ENCODE measurements around the gene SCNN1B.
"Not testable (repeated sequence)": the region's sequence is repeated elsewhere in the genome, so short reads cannot be mapped to it uniquely, and the experiment has no call there.

The SCNN1B gene

GRCh38 chr16:23382279-23382678 is 80.2 kb downstream of the SCNN1B start:
- no peak for DNase-seq (ENCODE audit: insufficient read length, low spot score)
- FAIRE-seq = no peak
- no peak for TF ChIP-seq POLR2A (IDR thresholded peaks at IDR 0.05; ENCODE audit: low read depth, low read length)

GRCh38 chr16:23383881-23384280 is 81.8 kb downstream of the SCNN1B start:
- DNase-seq (ENCODE audit: insufficient read length, low spot score) (no peak), FAIRE-seq (no peak)
- TF ChIP-seq POLR2A (IDR thresholded peaks at IDR 0.05; ENCODE audit: low read depth, low read length) = no peak

GRCh38 chr16:23384878-23385277 is 82.8 kb downstream of the SCNN1B start:
- DNase-seq (ENCODE audit: insufficient read length, low spot score) = no peak
- no peak for TF ChIP-seq POLR2A (IDR thresholded peaks at IDR 0.05; ENCODE audit: low read depth, low read length)
- no peak for FAIRE-seq

- DNase-seq (ENCODE audit: insufficient read length, low spot score) (no peak), FAIRE-seq (no peak)
- no peak for TF ChIP-seq POLR2A (IDR thresholded peaks at IDR 0.05; ENCODE audit: low read depth, low read length)
These were observed 83.3 kb downstream of the SCNN1B start for GRCh38 chr16:23385441-23385840.

- FAIRE-seq = no peak
- no peak for DNase-seq (ENCODE audit: insufficient read length, low spot score)
- no peak for TF ChIP-seq POLR2A (IDR thresholded peaks at IDR 0.05; ENCODE audit: low read depth, low read length)
These were observed 85.6 kb downstream of the SCNN1B start for GRCh38 chr16:23387666-23388065.

- DNase-seq (ENCODE audit: insufficient read length, low spot score) (no peak), FAIRE-seq (no peak)
- no peak for TF ChIP-seq POLR2A (IDR thresholded peaks at IDR 0.05; ENCODE audit: low read depth, low read length)
These were observed 86.7 kb downstream of the SCNN1B start for GRCh38 chr16:23388786-23389185.

- TF ChIP-seq POLR2A (IDR thresholded peaks at IDR 0.05; ENCODE audit: low read depth, low read length) = no peak
- no peak for DNase-seq (ENCODE audit: insufficient read length, low spot score)
- FAIRE-seq = no peak
These were observed 87.1 kb downstream of the SCNN1B start for GRCh38 chr16:23389201-23389600.

- DNase-seq (ENCODE audit: insufficient read length, low spot score); FAIRE-seq: not testable (repeated sequence)
These were observed 87.8 kb downstream of the SCNN1B start for GRCh38 chr16:23389936-23390335.

GRCh38 chr16:23391381-23392222 is 89.5 kb downstream of the SCNN1B start:
- DNase-seq (ENCODE audit: insufficient read length, low spot score) (no peak), FAIRE-seq (no peak)
- TF ChIP-seq POLR2A (IDR thresholded peaks at IDR 0.05; ENCODE audit: low read depth, low read length) = no peak

- DNase-seq (ENCODE audit: insufficient read length, low spot score) (no peak), FAIRE-seq (no peak)
- TF ChIP-seq POLR2A (IDR thresholded peaks at IDR 0.05; ENCODE audit: low read depth, low read length) = no peak
These were observed 90.1 kb downstream of the SCNN1B start for GRCh38 chr16:23392223-23392600.

- FAIRE-seq (no peak), DNase-seq (ENCODE audit: insufficient read length, low spot score) (no peak)
- TF ChIP-seq POLR2A (IDR thresholded peaks at IDR 0.05; ENCODE audit: low read depth, low read length) = no peak
These were observed 92.2 kb downstream of the SCNN1B start for GRCh38 chr16:23394141-23394831.

- no peak for TF ChIP-seq POLR2A (IDR thresholded peaks at IDR 0.05; ENCODE audit: low read depth, low read length)
- FAIRE-seq (no peak), DNase-seq (ENCODE audit: insufficient read length, low spot score) (no peak)
These were observed 93.6 kb downstream of the SCNN1B start for GRCh38 chr16:23395732-23396131.

- no peak for FAIRE-seq
- TF ChIP-seq POLR2A (IDR thresholded peaks at IDR 0.05; ENCODE audit: low read depth, low read length) = no peak
- DNase-seq (ENCODE audit: insufficient read length, low spot score) = no peak
These were observed 95.4 kb downstream of the SCNN1B start for GRCh38 chr16:23397464-23397863.

GRCh38 chr16:23398987-23399805 is 97.1 kb downstream of the SCNN1B start:
- FAIRE-seq (no peak), DNase-seq (ENCODE audit: insufficient read length, low spot score) (no peak)
- TF ChIP-seq POLR2A (IDR thresholded peaks at IDR 0.05; ENCODE audit: low read depth, low read length) = no peak

- DNase-seq (ENCODE audit: insufficient read length, low spot score); FAIRE-seq: not testable (repeated sequence)
These were observed 98.3 kb downstream of the SCNN1B start for GRCh38 chr16:23400447-23400846.

All from H54 (cell line).